ENCODE results near the gene MRPL21. TPM values are rescaled to one million over a fixed set of nuclear protein-coding genes. Genes with fewer than 3 reads are reported as not detected.

Gene MRPL21
- total and polyA plus RNA-seq, 2 donors from 2014 or later = 45.0 to 147 TPM

GRCh38 chr11:68910965-68911364, 7.3 kb upstream of the MRPL21 start:
- H3K9ac ChIP-seq (ENCODE audit: low read length in 3 of 3) = no peak overlapping the region
- H3K27me3 ChIP-seq (ENCODE audit: control insufficient read depth, insufficient read depth, low read length) = no peaks in the 10 kb centered on the region
- no peak for TF ChIP-seq CTCF (IDR thresholded peaks at IDR 0.05; ENCODE audit: borderline replicate concordance, extremely low read depth, insufficient read depth)
- no peaks in the 10 kb centered on the region for H3K9me3 ChIP-seq (ENCODE audit: control insufficient read depth in 2 of 3, insufficient read depth in 1 of 3, low read length in 3 of 3)
- no peak overlapping the region for H3K4me3 ChIP-seq (ENCODE audit: low read length in 3 of 3)
- no peak overlapping the region for H3K27ac ChIP-seq (ENCODE audit: low read depth in 2 of 2, low read length in 2 of 2)
- DNase-seq (peak in 1 of 5 donors; percentile 49), FAIRE-seq (no peak)
- intact Hi-C loops (cut with DNase I) = no loop called here
- H3K4me1 ChIP-seq (ENCODE audit: control insufficient read depth in 2 of 3, insufficient read depth in 2 of 3, low read depth in 1 of 3, low read length in 3 of 3) = no peaks in the 10 kb centered on the region
- H3K36me3 ChIP-seq (ENCODE audit: control insufficient read depth in 2 of 3, insufficient read depth in 3 of 3, low read length in 3 of 3) = peaks cover 2 to 47% (median 34%) of the 10 kb centered on the region in 3 donors

- Histone ChIP-seq H3K27ac (ENCODE audit: low read depth in 2 of 2, low read length in 2 of 2) (no peak overlapping the region), H3K9me3 (ENCODE audit: control insufficient read depth in 2 of 3, insufficient read depth in 1 of 3, low read length in 3 of 3) (no peaks in the 10 kb centered on the region), H3K9ac (ENCODE audit: low read length in 3 of 3) (no peak overlapping the region), H3K36me3 (ENCODE audit: control insufficient read depth in 2 of 3, insufficient read depth in 3 of 3, low read length in 3 of 3) (peaks cover 2 to 32% (median 23%) of the 10 kb centered on the region in 3 donors), H3K4me1 (ENCODE audit: control insufficient read depth in 2 of 3, insufficient read depth in 2 of 3, low read depth in 1 of 3, low read length in 3 of 3) (peaks cover 0 to 6% (median 5%) of the 10 kb centered on the region in 3 donors), H3K4me3 (ENCODE audit: low read length in 3 of 3) (no peak overlapping the region), H3K27me3 (ENCODE audit: control insufficient read depth, insufficient read depth, low read length) (no peaks in the 10 kb centered on the region)
- no peak for DNase-seq
- TF ChIP-seq CTCF (IDR thresholded peaks at IDR 0.05; ENCODE audit: borderline replicate concordance, extremely low read depth, insufficient read depth) = no peak
- intact Hi-C loops (cut with DNase I) = no loop called here
- no peak for FAIRE-seq
Measured at GRCh38 chr11:68908273-68908672, 4.6 kb upstream of the MRPL21 start.

GRCh38 chr11:68905421-68906360, 2.1 kb upstream of the MRPL21 start:
- Histone ChIP-seq H3K27me3 (ENCODE audit: control insufficient read depth, insufficient read depth, low read length) (no peaks in the 10 kb centered on the region), H3K9ac (ENCODE audit: low read length in 3 of 3) (no peak overlapping the region), H3K9me3 (ENCODE audit: control insufficient read depth in 2 of 3, insufficient read depth in 1 of 3, low read length in 3 of 3) (no peaks in the 10 kb centered on the region), H3K4me3 (ENCODE audit: low read length in 3 of 3) (peak overlapping the region in 1 of 3 donors; percentile 100), H3K36me3 (ENCODE audit: control insufficient read depth in 2 of 3, insufficient read depth in 3 of 3, low read length in 3 of 3) (peaks cover 2 to 21% (median 10%) of the 10 kb centered on the region in 3 donors), H3K27ac (ENCODE audit: low read depth in 2 of 2, low read length in 2 of 2) (no peak overlapping the region), H3K4me1 (ENCODE audit: control insufficient read depth in 2 of 3, insufficient read depth in 2 of 3, low read depth in 1 of 3, low read length in 3 of 3) (peaks cover 0 to 15% (median 14%) of the 10 kb centered on the region in 3 donors)
- DNase-seq = peak in 1 of 5 donors; percentile 44
- intact Hi-C loops (cut with DNase I) = no loop called here
- TF ChIP-seq CTCF (IDR thresholded peaks at IDR 0.05; ENCODE audit: borderline replicate concordance, extremely low read depth, insufficient read depth) = no peak
- FAIRE-seq = no peak

Measured in kidney (tissue), 14 donors.